Measurements from ENCODE around the gene PABPC1L.

Gene PABPC1L

DNA sequence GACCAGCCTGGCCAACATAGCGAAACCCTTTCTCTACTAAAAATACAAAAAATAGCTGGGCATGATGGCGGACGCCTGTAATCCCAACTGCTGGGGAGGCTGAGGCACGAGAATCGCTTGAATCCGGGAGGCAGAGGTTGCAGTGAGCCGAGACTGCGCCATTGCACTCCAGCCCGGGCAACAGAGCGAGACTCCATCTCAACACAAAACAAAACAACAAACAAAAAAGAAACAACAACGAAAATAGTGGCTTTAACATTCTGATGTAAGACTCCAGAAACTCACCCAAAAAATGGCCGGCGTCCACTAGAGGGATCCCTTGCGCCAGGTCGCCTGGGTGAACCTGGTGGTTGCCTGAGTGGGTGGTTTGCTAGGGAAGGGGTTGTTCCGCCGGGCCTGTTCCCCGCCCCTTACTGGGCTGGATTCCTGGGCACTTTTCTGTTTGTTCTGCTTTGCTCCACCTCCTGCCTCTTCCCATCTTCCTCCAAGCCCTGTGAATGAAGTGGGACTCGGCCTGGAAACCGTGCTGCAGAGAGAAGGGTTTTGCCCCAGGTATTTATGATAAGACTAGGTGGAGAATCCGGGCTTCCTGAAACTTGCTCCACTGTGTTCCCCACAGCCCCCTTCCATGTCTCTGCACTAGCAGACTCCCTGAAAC is 1.5 kb downstream of the PABPC1L start:
- Histone ChIP-seq H3K36me3 (ENCODE audit: insufficient read depth, low read length) (peaks cover 20% of the 10 kb centered on the region), H3K9me3 (ENCODE audit: low read length) (no peaks in the 10 kb centered on the region), H2AFZ (ENCODE audit: low read depth, low read length) (no peak overlapping the region), H3K4me3 (ENCODE audit: low read length) (no peak overlapping the region), H3K4me1 (ENCODE audit: insufficient read depth, low read length) (no peaks in the 10 kb centered on the region), H3K27me3 (ENCODE audit: insufficient read depth, low read length) (no peaks in the 10 kb centered on the region)

GRCh38 chr20:44912189-44912588 is 2.3 kb downstream of the PABPC1L start:
- Histone ChIP-seq H3K9me3 (ENCODE audit: low read length) (no peaks in the 10 kb centered on the region), H3K4me3 (ENCODE audit: low read length) (no peak overlapping the region), H3K36me3 (ENCODE audit: insufficient read depth, low read length) (peaks cover 12% of the 10 kb centered on the region), H3K4me1 (ENCODE audit: insufficient read depth, low read length) (no peaks in the 10 kb centered on the region), H2AFZ (ENCODE audit: low read depth, low read length) (no peak overlapping the region), H3K27me3 (ENCODE audit: insufficient read depth, low read length) (no peaks in the 10 kb centered on the region)

DNA sequence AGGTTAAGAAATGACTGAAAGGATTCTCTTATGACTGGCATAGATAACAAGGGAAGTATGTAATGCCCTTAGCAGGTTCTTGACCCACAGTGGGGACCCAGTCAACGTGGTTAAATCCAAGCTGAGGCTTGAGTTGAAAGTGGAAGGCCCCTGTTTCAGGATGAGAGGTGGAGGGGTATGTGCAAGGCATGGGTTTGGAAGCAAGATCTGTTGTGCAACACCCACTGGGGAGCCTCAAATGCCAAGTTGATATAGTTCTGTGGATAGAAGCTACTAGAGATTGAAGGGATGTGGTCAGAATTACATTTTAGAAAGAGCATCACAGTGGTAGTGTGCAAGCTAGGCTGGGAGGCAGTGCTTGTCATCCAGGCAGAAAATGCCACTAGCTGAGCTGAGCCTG is 5.1 kb downstream of the PABPC1L start:
- Histone ChIP-seq H2AFZ (ENCODE audit: low read depth, low read length) (no peak overlapping the region), H3K36me3 (ENCODE audit: insufficient read depth, low read length) (no peaks in the 10 kb centered on the region), H3K4me1 (ENCODE audit: insufficient read depth, low read length) (no peaks in the 10 kb centered on the region), H3K4me3 (ENCODE audit: low read length) (no peak overlapping the region), H3K27me3 (ENCODE audit: insufficient read depth, low read length) (no peaks in the 10 kb centered on the region), H3K9me3 (ENCODE audit: low read length) (no peaks in the 10 kb centered on the region)

DNA sequence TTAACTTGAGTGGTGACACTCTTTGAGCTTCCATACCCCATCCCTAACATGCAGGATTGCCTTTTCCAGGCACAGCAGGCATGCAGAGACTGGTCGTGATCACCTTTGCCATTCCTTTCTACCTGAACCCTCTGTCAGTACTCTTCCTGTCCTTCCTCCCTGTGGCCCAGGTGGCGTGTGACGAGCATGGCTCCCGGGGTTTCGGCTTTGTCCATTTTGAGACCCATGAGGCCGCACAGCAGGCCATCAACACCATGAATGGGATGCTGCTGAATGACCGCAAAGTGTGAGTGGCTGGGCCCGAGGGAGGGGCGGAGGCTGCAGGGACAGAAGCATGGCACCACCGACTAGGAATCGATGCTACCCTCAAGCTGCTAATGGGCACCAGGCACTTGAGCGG is 6.7 kb downstream of the PABPC1L start:
- no peaks in the 10 kb centered on the region for H3K4me1 ChIP-seq (ENCODE audit: insufficient read depth, low read length)
- H3K9me3 ChIP-seq (ENCODE audit: low read length) = no peaks in the 10 kb centered on the region
- H3K4me3 ChIP-seq (ENCODE audit: low read length) = no peak overlapping the region
- H2AFZ ChIP-seq (ENCODE audit: low read depth, low read length) = no peak overlapping the region
- no peaks in the 10 kb centered on the region for H3K27me3 ChIP-seq (ENCODE audit: insufficient read depth, low read length)
- H3K36me3 ChIP-seq (ENCODE audit: insufficient read depth, low read length) = no peaks in the 10 kb centered on the region

- Histone ChIP-seq H3K4me3 (ENCODE audit: low read length) (no peak overlapping the region), H3K9me3 (ENCODE audit: low read length) (no peaks in the 10 kb centered on the region), H2AFZ (ENCODE audit: low read depth, low read length) (no peak overlapping the region), H3K27me3 (ENCODE audit: insufficient read depth, low read length) (no peaks in the 10 kb centered on the region), H3K4me1 (ENCODE audit: insufficient read depth, low read length) (no peaks in the 10 kb centered on the region), H3K36me3 (ENCODE audit: insufficient read depth, low read length) (no peaks in the 10 kb centered on the region)
Measured at GRCh38 chr20:44917399-44917798, 7.5 kb downstream of the PABPC1L start.

- H3K4me3 ChIP-seq (ENCODE audit: low read length) = no peak overlapping the region
- H3K4me1 ChIP-seq (ENCODE audit: insufficient read depth, low read length) = no peaks in the 10 kb centered on the region
- no peaks in the 10 kb centered on the region for H3K36me3 ChIP-seq (ENCODE audit: insufficient read depth, low read length)
- no peaks in the 10 kb centered on the region for H3K9me3 ChIP-seq (ENCODE audit: low read length)
- H3K27me3 ChIP-seq (ENCODE audit: insufficient read depth, low read length) = no peaks in the 10 kb centered on the region
- H2AFZ ChIP-seq (ENCODE audit: low read depth, low read length) = no peak overlapping the region
Measured at GRCh38 chr20:44918342-44918741, 8.5 kb downstream of the PABPC1L start.

DNA sequence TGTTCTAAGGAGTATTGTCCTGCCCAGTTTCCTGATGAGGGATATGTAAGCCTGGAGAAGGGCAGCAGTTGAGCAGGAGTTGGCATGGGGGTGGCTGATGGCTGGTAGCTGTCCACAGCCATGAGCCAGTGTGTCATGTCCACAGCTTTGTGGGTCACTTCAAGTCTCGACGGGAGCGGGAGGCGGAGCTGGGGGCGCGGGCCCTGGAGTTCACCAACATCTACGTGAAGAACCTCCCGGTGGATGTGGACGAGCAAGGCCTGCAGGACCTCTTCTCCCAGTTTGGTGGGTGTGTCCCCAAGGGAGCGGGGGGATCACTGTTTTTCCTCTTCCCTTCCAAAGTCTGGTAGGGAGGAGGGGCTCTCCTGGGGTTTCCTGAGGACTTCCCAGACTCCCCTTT is 8.9 kb downstream of the PABPC1L start:
- Histone ChIP-seq H3K27me3 (ENCODE audit: insufficient read depth, low read length) (no peaks in the 10 kb centered on the region), H3K36me3 (ENCODE audit: insufficient read depth, low read length) (no peaks in the 10 kb centered on the region), H2AFZ (ENCODE audit: low read depth, low read length) (no peak overlapping the region)

DNA sequence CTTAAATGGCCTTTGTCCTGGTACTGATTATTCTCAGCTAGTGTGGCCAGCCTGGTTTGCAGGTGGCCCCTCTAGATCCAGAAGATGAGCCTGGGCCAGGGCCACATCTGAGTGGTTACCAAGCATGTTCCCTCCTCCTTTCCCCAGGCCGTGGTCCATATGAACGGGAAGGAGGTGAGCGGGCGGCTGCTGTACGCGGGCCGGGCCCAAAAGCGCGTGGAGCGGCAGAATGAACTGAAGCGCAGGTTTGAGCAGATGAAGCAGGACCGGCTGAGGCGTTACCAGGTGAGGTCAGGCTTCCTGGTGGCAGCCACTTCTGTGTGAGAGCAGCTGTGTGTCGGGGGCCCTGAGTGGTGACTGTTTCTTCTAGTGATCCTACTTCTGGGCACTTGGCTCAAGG is 11.6 kb downstream of the PABPC1L start:
- H3K36me3 ChIP-seq (ENCODE audit: insufficient read depth, low read length) = no peaks in the 10 kb centered on the region
- H2AFZ ChIP-seq (ENCODE audit: low read depth, low read length) = no peak overlapping the region
- no peaks in the 10 kb centered on the region for H3K4me1 ChIP-seq (ENCODE audit: insufficient read depth, low read length)
- H3K9me3 ChIP-seq (ENCODE audit: low read length) = no peaks in the 10 kb centered on the region
- H3K27me3 ChIP-seq (ENCODE audit: insufficient read depth, low read length) = no peaks in the 10 kb centered on the region
- no peak overlapping the region for H3K4me3 ChIP-seq (ENCODE audit: low read length)

More for the DNA sequence above, 8.9 kb downstream of the PABPC1L start:
- Histone ChIP-seq H3K9me3 (ENCODE audit: low read length) (no peaks in the 10 kb centered on the region), H3K4me3 (ENCODE audit: low read length) (no peak overlapping the region), H3K4me1 (ENCODE audit: insufficient read depth, low read length) (no peaks in the 10 kb centered on the region)

DNA sequence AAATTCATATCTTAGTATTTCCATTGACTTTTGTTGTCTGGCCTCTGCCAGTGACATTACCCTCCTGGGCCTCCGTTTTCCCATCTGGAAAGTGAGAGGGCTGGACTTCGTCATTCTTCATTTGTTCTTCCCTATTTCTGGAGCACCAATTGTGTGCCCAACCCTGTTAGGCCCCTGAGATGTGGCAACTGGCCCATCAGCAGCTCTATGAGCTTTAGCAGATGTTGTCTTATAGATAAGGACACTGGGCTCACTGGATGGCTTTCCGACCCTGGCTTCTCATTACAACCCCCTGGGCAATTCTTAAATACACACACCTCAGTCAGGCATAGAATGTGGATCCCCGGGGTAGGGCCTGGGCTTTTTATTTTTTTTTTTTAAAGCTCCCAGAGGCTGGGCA is 14.7 kb downstream of the PABPC1L start:
- H3K9me3 ChIP-seq (ENCODE audit: low read length) = no peaks in the 10 kb centered on the region
- H3K36me3 ChIP-seq (ENCODE audit: insufficient read depth, low read length) = no peaks in the 10 kb centered on the region
- H3K4me3 ChIP-seq (ENCODE audit: low read length) = no peak overlapping the region
- H3K27me3 ChIP-seq (ENCODE audit: insufficient read depth, low read length) = no peaks in the 10 kb centered on the region
- H2AFZ ChIP-seq (ENCODE audit: low read depth, low read length) = no peak overlapping the region
- H3K4me1 ChIP-seq (ENCODE audit: insufficient read depth, low read length) = no peaks in the 10 kb centered on the region

GRCh38 chr20:44928595-44928994 is 18.7 kb downstream of the PABPC1L start:
- no peaks in the 10 kb centered on the region for H3K27me3 ChIP-seq (ENCODE audit: insufficient read depth, low read length)
- H2AFZ ChIP-seq (ENCODE audit: low read depth, low read length) = no peak overlapping the region
- H3K9me3 ChIP-seq (ENCODE audit: low read length) = no peaks in the 10 kb centered on the region
- no peaks in the 10 kb centered on the region for H3K36me3 ChIP-seq (ENCODE audit: insufficient read depth, low read length)
- no peak overlapping the region for H3K4me3 ChIP-seq (ENCODE audit: low read length)
- H3K4me1 ChIP-seq (ENCODE audit: insufficient read depth, low read length) = no peaks in the 10 kb centered on the region

- Histone ChIP-seq H3K27me3 (ENCODE audit: insufficient read depth, low read length) (no peaks in the 10 kb centered on the region), H3K36me3 (ENCODE audit: insufficient read depth, low read length) (no peaks in the 10 kb centered on the region), H3K9me3 (ENCODE audit: low read length) (no peaks in the 10 kb centered on the region), H2AFZ (ENCODE audit: low read depth, low read length) (no peak overlapping the region), H3K4me1 (ENCODE audit: insufficient read depth, low read length) (no peaks in the 10 kb centered on the region), H3K4me3 (ENCODE audit: low read length) (no peak overlapping the region)
Measured at GRCh38 chr20:44930517-44931168, 20.8 kb downstream of the PABPC1L start.

DNA sequence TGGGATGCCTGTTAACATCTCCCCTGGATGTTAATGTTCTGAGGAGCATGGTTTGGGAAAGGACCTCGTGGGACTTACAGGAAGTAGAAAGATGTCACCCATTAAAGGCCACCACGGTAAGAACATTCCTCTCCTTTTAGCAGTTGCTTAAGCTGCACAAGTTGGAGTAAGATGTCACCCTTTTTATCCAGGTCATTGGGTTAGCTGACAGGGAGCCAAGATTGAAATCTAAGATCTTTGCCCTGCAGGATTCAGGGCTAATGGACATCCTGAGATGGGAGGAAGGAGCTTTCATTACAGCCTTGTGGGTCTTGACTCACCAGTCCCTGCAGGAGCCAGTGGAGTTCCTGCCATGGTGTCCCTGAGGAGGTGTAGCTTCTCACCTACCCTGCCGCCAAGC is 22.1 kb downstream of the PABPC1L start:
- Histone ChIP-seq H3K4me3 (ENCODE audit: low read length) (no peak overlapping the region), H3K9me3 (ENCODE audit: low read length) (no peaks in the 10 kb centered on the region), H2AFZ (ENCODE audit: low read depth, low read length) (no peak overlapping the region), H3K4me1 (ENCODE audit: insufficient read depth, low read length) (no peaks in the 10 kb centered on the region), H3K36me3 (ENCODE audit: insufficient read depth, low read length) (peaks cover 3% of the 10 kb centered on the region), H3K27me3 (ENCODE audit: insufficient read depth, low read length) (no peaks in the 10 kb centered on the region)

DNA sequence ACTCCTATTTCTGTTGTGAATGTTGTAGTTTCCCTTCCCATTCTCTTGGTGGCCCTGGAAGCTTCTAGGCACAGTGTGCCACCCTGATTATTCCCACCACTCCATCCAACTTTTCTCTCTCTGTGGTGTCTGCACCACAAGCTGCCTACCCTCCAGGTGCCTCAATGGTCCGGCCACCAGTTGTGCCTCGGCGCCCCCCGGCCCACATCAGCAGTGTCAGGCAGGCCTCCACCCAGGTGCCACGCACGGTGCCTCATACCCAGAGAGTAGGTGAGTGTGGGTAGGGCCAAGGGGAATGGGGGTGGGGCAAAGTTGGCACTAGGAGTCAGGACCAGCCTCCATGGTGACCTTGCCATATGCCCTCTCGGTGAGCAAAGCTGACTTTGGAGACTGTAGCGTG is 23.1 kb downstream of the PABPC1L start:
- Histone ChIP-seq H3K4me3 (ENCODE audit: low read length) (no peak overlapping the region), H3K4me1 (ENCODE audit: insufficient read depth, low read length) (no peaks in the 10 kb centered on the region), H3K27me3 (ENCODE audit: insufficient read depth, low read length) (no peaks in the 10 kb centered on the region), H2AFZ (ENCODE audit: low read depth, low read length) (no peak overlapping the region), H3K36me3 (ENCODE audit: insufficient read depth, low read length) (peaks cover 4% of the 10 kb centered on the region), H3K9me3 (ENCODE audit: low read length) (no peaks in the 10 kb centered on the region)

- no peaks in the 10 kb centered on the region for H3K9me3 ChIP-seq (ENCODE audit: low read length)
- no peaks in the 10 kb centered on the region for H3K27me3 ChIP-seq (ENCODE audit: insufficient read depth, low read length)
- H2AFZ ChIP-seq (ENCODE audit: low read depth, low read length) = no peak overlapping the region
- H3K36me3 ChIP-seq (ENCODE audit: insufficient read depth, low read length) = peaks cover 14% of the 10 kb centered on the region
- H3K4me3 ChIP-seq (ENCODE audit: low read length) = no peak overlapping the region
- no peaks in the 10 kb centered on the region for H3K4me1 ChIP-seq (ENCODE audit: insufficient read depth, low read length)
Measured at GRCh38 chr20:44936510-44936909, 26.6 kb downstream of the PABPC1L start.
